Skeletal muscle satellite cell (primary cell): Measurements from ENCODE around the gene C3orf20.

ENCODE experiments used
- H3K27me3 ChIP-seq: 2 replicates; pipeline ENCODE4 v1.7.0; 2013; ENCODE audit warnings: low read length; ENCODE audit not compliant: control insufficient read depth, insufficient read depth
- H3K36me3 ChIP-seq: 2 replicates; pipeline ENCODE4 v1.7.0; 2013; ENCODE audit warnings: mild to moderate bottlenecking, control low read depth, low read length; ENCODE audit not compliant: insufficient read depth
- H3K4me1 ChIP-seq: 2 replicates; pipeline ENCODE4 v1.7.0; 2013; ENCODE audit warnings: low read length; ENCODE audit not compliant: control insufficient read depth, insufficient read depth
- H3K4me2 ChIP-seq: 2 replicates; pipeline ENCODE4 v1.7.0; 2013; ENCODE audit warnings: mild to moderate bottlenecking, low read length
- H3K4me3 ChIP-seq: 2 replicates; pipeline ENCODE4 v1.7.0; 2013; ENCODE audit warnings: low read length
- H3K9ac ChIP-seq: 2 replicates; pipeline ENCODE4 v1.7.0; 2013; ENCODE audit warnings: mild to moderate bottlenecking, low read depth, low read length, moderate library complexity
- H3K9me3 ChIP-seq: replicated peaks from 2 replicates; pipeline ENCODE4 v1.7.0; 2013; ENCODE audit warnings: mild to moderate bottlenecking, control low read depth, low read length

Gene C3orf20

DNA sequence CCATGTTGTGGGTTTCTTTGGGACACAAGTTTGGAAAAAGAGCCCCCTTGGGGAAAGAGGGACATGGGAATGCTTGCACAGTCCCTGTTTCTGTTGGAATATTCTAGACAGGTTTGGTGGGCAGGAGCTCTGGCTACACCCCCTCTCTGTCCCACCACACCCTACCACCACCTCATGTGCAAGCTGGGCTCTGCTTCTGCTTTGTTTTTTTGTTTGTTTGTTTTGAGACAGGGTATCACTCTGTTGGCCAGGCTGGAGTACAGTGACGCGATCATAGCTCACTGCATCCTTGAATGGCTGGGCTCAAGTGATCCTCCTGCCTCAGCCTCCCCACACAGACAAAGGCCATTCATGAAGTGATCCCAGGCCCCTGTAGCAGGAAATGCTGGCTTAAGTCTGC is 86.9 kb downstream of the C3orf20 start:
- peaks cover 4% of the 10 kb centered on the region for H3K27me3 ChIP-seq
- no peak overlapping the region for H3K9ac ChIP-seq
- no peaks in the 10 kb centered on the region for H3K36me3 ChIP-seq
- H3K4me2 ChIP-seq, result no peak overlapping the region
- no peaks in the 10 kb centered on the region for H3K9me3 ChIP-seq
- no peak overlapping the region for H3K4me3 ChIP-seq
- H3K4me1 ChIP-seq, result no peaks in the 10 kb centered on the region

DNA sequence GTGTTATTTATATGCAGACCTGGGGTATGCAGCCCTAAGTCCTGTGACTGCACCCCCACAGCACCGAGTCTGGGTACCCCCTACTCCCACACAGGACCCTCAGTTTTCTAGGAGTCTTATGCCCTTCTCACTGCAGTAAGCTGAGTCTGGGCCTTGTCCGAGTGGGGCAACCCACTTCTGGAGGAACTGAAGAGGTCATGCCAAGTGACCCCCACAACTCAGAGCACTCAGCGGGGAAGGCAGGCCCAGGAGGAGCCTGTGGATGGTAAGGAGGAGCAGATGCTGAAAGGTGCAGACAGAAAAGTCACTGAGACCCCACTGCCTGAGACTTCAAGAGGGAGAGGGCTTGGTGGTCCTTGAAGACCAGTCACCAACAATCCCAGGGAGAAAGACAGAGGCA is 87.8 kb downstream of the C3orf20 start:
- no peak overlapping the region for H3K4me3 ChIP-seq

DNA sequence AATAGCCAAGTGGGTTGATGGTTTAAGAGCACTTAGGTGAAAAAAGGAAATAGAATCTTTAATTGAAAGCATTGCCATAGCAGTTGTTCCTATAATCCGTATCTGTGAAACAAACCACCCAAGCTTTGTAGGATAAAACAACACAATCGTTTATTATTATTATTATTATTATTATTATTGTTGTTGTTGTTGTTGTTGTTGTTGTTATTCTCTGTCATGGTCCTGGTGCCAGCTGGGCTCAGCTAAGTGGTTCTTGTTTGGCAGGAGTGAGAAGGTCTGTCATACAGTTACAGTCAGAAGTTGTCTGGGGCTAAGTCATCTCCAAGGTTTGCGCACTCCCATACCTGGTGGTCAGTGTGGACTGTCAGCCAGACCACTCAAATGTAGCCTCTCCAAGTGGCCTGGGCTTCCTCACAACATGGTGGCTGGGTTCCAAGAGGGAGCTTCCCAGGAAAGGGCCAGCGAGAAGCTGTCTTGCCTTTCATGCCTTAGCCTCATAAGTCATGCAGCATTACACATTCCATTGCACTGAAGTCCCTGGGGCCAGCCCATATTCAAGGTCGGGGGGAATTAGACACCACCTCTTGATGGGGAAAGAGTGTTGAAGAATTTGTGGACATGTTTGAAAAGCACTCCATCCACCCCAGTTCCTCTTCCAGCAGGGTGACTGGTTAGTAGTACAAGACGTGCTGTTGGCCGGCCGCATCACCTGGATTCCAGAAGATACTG is 89.6 kb downstream of the C3orf20 start:
- no peak overlapping the region for H3K9ac ChIP-seq
- H3K36me3 ChIP-seq, result no peaks in the 10 kb centered on the region
- H3K9me3 ChIP-seq, result no peaks in the 10 kb centered on the region
- no peaks in the 10 kb centered on the region for H3K4me1 ChIP-seq
- H3K4me2 ChIP-seq, result no peak overlapping the region
- H3K4me3 ChIP-seq, result no peak overlapping the region
- peaks cover 4% of the 10 kb centered on the region for H3K27me3 ChIP-seq

More for the DNA sequence above, 87.8 kb downstream of the C3orf20 start:
- Histone ChIP-seq H3K9ac (no peak overlapping the region), H3K4me2 (no peak overlapping the region), H3K9me3 (no peaks in the 10 kb centered on the region), H3K27me3 (peaks cover 4% of the 10 kb centered on the region), H3K4me1 (no peaks in the 10 kb centered on the region), H3K36me3 (no peaks in the 10 kb centered on the region)

DNA sequence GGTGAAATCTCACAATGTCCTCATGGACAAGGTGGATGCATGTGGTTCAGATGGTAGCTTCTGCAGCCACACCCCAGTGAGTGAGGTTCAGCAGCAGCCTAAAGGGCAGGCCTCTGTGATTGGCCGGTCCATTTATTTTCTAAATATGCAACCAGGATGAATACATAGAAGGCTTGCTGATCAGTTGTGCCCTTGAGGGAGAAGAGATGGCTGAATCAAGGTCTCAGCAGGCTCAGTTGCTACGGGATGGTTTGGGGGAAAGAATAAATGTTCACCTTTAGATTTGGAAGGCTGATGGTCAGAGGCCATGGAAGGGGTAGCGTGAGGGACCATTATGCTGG is 90.1 kb downstream of the C3orf20 start:
- no peaks in the 10 kb centered on the region for H3K4me1 ChIP-seq
- H3K9me3 ChIP-seq, result no peaks in the 10 kb centered on the region
- no peak overlapping the region for H3K4me3 ChIP-seq
- peaks cover 4% of the 10 kb centered on the region for H3K27me3 ChIP-seq
- H3K36me3 ChIP-seq, result no peaks in the 10 kb centered on the region
- H3K4me2 ChIP-seq, result no peak overlapping the region
- H3K9ac ChIP-seq, result no peak overlapping the region

DNA sequence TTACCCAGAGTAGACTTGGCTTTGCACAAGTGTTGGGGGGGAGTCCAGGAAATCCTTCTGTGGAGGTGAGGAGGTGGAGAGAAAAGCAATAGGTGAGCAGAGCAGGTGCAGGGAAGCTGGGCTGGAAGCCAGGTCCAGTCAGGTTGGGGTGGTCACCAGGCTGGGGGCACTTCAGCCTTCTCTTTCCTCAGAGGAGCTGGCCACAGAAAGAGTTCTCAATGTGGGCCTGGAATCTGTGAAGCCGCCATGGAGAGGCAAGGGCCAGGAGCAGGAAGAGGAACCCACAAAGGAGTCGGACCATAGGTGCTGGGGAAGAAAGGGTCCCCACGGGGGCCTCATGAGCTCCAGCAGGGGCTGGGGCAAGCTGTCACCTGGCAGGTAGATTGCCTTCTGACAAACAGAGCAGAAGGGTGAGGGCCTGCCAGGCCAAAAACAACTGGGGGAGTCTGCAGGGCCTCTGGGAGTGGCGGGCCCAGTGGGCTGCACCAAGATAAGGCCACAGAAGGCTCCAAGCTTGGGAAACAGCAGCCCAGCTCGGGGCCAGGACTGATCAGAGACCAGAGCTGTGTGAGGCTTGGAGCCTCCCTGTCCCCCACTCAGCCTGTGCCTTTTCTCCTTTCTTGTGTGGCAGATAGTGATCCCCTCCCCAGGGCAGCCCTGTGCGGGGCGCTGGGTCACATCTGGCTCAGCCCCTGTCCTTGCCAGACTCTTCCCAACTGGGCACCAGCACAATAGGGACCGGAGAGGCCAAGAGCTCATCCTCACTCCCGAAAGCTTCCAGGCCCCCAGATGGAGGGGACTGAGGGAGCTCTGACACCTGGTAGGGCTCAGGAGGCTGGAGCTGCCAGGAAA is 90.9 kb downstream of the C3orf20 start:
- Histone ChIP-seq H3K4me3 (no peak overlapping the region), H3K27me3 (peaks cover 4% of the 10 kb centered on the region), H3K4me2 (no peak overlapping the region), H3K9me3 (no peaks in the 10 kb centered on the region), H3K4me1 (no peaks in the 10 kb centered on the region), H3K36me3 (no peaks in the 10 kb centered on the region), H3K9ac (no peak overlapping the region)

DNA sequence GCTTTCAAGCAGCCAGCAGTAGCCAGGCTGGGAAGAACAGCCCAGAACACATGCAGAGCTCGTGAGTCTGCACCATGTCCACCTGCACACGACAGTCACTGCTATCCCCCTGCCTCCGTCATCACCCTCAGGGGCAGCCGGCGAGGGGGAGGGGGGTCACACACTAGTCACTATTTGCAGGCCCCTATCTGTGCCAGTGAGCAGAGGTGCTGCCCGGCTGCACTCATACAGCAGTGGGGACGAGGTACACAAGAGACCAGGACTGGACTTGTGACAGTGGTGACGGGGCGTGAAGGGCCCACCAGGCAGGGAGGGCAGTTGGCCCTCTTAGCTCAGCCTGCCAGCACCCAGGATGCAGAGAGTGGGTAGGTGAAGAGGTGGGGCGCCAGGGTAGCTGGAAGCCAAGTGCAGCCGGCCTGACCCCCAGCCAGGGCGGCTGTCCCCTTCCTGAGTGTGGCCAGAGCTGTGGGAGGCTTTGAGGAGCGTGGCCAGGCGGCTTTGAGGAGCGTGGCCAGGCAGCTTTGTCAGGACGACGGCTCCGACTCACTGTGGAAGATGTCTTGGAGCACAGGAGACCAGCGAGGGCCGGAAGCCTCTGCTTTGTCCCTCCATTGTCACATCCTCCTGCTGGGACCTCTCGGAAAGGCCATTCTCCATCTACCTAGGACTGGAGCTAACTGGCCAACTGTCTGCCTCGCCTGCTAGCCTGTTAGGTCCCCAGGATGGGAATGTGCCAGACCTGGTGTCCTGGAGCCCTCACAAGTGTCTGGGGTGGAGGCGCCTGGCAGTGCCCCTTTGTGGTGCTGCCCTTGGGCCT is 91.7 kb downstream of the C3orf20 start:
- H3K9ac ChIP-seq, result no peak overlapping the region
- H3K9me3 ChIP-seq, result no peaks in the 10 kb centered on the region
- no peak overlapping the region for H3K4me2 ChIP-seq
- H3K27me3 ChIP-seq, result peaks cover 4% of the 10 kb centered on the region
- H3K4me1 ChIP-seq, result no peaks in the 10 kb centered on the region
- H3K36me3 ChIP-seq, result no peaks in the 10 kb centered on the region
- H3K4me3 ChIP-seq, result no peak overlapping the region

DNA sequence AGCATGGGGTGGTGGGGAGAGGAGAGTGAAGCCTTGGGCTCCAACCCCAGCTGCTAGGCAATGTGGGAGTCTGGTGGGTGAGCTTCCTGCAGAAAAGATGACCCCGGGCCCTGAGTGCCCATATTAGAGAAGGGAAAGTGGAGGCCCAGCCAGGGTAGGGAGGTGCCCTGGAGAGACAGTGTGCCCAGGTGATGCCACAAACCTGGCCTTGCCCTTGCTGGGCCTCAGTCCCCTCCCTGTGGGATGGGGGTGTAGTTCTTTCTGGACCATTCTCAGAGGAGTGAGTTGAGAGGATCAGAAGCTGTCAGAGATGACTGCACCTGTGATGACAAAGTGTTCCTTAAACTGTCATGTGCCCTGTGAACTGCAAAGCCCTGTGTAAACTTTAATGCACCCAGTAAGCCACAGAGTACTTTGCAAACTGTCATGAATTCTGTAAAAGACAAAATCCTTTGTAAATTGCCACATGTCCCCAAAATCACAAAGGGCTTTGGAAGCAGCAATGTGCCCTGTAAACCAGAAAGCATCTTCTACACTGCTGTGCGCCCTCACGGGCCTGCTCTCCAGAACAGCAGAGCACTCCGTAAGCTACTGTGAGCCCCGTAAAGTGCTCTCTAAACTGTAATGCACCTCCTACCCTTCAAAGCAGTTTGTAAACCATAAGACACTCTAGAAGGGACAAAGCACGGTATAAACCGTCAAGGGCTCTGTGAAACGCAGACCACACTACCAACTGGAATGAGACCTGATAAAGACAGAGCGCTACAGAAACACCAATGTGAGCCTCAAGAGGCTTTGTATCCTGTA is 92.5 kb downstream of the C3orf20 start:
- H3K27me3 ChIP-seq, result peaks cover 4% of the 10 kb centered on the region
- no peaks in the 10 kb centered on the region for H3K9me3 ChIP-seq
- no peaks in the 10 kb centered on the region for H3K4me1 ChIP-seq
- no peak overlapping the region for H3K9ac ChIP-seq
- H3K4me2 ChIP-seq, result no peak overlapping the region
- no peak overlapping the region for H3K4me3 ChIP-seq
- H3K36me3 ChIP-seq, result no peaks in the 10 kb centered on the region

DNA sequence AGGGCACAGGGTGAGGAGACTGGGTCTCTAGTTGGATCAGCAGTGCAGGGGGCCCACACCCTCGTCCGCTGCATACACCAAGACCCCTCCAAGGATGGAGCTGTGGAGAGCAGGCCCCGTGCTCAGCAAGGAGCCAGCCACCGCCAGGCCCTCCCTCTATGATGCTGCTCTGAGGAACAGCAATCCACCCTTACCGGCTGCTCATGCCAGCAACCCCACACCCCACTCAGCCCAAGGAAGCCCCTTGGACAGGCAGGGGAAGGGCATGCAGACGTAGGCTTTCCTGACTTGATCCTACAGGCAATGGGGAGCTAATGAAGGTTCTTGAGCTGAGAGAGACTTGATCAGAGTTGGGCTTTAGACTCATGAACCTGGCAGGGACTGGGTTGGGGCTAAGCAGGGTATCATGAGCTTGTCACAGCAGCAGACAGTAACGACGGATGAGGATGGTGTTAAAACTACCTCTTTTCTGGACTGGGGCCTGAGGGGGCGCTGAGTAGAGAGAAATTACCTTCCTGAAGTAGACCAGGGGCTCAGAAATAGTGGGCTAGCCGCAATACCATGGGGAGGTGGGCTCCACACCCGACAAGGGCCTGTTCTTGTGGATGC is 93.3 kb downstream of the C3orf20 start:
- no peak overlapping the region for H3K4me3 ChIP-seq

DNA sequence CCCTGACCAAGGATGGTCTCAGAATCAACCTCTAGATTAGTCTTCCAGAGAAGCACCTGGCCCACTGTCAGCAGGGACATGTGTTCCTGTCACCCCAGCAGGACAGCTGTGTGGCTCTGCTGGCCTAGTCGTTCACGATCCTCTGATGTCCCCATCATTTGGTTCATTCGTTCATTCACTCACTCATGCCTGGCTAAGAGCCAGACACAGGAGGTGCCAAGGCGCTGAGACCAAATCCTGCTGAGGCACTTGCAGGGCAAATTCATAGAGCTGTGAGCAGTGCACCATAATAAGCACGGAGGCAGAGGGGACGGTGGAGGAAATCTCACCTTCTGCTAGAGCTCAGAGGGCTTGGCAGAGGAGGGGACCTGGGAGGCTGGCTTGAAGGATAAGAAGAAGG is 93.9 kb downstream of the C3orf20 start:
- H3K4me3 ChIP-seq, result no peak overlapping the region
- H3K9me3 ChIP-seq, result no peaks in the 10 kb centered on the region

More for the DNA sequence above, 93.3 kb downstream of the C3orf20 start:
- no peaks in the 10 kb centered on the region for H3K4me1 ChIP-seq
- H3K9ac ChIP-seq, result no peak overlapping the region
- no peaks in the 10 kb centered on the region for H3K9me3 ChIP-seq
- H3K36me3 ChIP-seq, result no peaks in the 10 kb centered on the region
- H3K4me2 ChIP-seq, result no peak overlapping the region
- H3K27me3 ChIP-seq, result peaks cover 4% of the 10 kb centered on the region

DNA sequence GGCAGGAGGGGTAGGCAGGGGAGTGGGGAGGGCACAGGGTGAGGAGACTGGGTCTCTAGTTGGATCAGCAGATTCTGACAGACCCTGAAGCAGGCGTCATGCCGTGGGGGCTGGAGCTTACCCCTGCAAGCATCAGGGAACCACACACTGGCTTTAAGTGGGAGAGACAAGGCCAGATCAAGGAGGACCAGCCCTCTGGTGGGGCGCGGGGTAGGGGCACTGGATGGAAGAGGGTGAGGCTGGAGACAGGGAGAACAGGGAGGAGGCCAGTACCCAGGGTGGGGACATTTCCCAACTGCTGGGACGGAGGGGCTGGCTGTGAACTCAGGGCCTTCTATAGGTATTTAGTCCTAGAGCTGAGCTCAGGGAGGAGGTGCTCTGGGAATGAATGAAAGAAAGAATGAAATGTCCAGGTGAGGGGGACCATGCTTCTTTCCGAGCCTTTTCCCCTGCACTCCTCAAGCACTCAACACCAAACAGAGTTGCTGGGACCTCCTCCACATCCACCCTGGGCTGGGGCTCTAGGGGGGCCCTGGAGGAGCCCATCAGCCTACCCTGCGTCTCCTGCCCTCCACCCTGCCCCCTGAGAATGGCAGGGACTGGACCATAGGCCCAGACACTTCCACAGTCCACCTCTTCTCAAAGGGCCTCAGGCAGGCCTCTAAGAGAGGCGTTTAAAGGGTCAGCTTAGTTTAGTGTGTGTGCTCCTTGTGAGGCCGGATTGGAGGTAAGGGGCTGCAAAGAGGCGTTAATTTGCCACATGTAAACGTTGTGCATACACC is 94.8 kb downstream of the C3orf20 start:
- H3K9ac ChIP-seq, result no peak overlapping the region
- H3K9me3 ChIP-seq, result no peaks in the 10 kb centered on the region
- H3K4me3 ChIP-seq, result no peak overlapping the region
- H3K27me3 ChIP-seq, result peaks cover 4% of the 10 kb centered on the region
- H3K36me3 ChIP-seq, result no peaks in the 10 kb centered on the region
- H3K4me1 ChIP-seq, result no peaks in the 10 kb centered on the region
- H3K4me2 ChIP-seq, result no peak overlapping the region

More for the DNA sequence above, 93.9 kb downstream of the C3orf20 start:
- Histone ChIP-seq H3K4me2 (no peak overlapping the region), H3K9ac (no peak overlapping the region), H3K4me1 (no peaks in the 10 kb centered on the region), H3K36me3 (no peaks in the 10 kb centered on the region), H3K27me3 (peaks cover 4% of the 10 kb centered on the region)
